ENCODE data around the gene STOX2.

STOX2 gene

DNA sequence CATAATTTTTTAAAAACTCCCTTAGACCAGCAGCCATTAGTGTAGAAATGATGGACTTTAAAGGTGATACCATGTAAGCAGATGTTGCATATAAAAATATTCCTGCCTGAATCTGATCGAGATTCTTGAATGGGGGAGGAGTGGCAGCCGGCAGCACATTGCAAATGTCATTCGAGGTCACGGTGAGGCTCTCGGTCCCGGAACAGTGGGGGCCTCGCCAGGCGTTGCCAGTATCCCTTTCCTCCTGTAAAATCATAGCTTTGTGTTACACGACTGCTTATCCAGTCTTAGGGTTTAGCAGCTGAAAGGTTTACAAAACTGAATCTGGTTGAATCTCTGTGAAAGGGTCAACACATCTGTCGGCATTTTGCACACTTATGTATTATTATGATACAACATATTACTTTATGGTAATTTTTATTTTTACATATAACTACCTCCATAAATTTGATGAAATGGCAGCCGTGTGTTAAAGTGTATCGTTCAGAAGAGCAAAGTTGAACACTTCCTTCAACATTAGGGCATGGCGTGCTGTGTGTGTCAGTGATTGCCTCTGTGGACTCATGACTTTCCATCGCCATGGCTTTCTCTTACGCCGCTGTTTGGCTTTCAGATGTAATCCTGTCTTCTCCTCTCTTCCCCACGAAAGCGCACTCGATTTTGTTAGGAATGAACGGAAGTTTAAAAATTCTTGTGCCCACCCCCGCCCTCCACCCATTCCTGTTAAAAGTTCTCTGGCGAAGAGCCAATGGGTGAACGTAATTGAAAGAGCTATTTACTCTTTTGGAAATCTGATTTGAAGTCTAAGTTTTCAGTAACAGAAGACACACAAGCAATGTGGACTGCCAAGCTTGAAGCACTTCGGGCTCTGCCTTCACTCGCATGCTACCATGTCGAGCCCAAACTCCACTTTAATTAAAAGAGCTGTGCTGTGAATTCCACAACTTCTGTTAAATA, 114.8 kb downstream of the STOX2 start:
- Histone ChIP-seq H3K4me2 (no peak overlapping the region), H3K36me3 (ENCODE audit: insufficient read depth) (no peaks in the 10 kb centered on the region), H3K27ac (no peak overlapping the region), H3K79me2 (ENCODE audit: insufficient read depth, low read depth) (no peaks in the 10 kb centered on the region), H3K9ac (no peak overlapping the region), H2AFZ (ENCODE audit: low read depth) (no peak overlapping the region), H3K27me3 (ENCODE audit: insufficient read depth, low read depth) (no peaks in the 10 kb centered on the region), H3K4me1 (ENCODE audit: low read depth, poor library complexity, severe bottlenecking) (no peaks in the 10 kb centered on the region), H3K4me3 (IDR thresholded peaks at IDR 0.05; ENCODE audit: insufficient read depth, low read depth, low read length) (no peak overlapping the region), H4K20me1 (ENCODE audit: insufficient read depth) (no peaks in the 10 kb centered on the region)
- TF ChIP-seq, protein P1, sequence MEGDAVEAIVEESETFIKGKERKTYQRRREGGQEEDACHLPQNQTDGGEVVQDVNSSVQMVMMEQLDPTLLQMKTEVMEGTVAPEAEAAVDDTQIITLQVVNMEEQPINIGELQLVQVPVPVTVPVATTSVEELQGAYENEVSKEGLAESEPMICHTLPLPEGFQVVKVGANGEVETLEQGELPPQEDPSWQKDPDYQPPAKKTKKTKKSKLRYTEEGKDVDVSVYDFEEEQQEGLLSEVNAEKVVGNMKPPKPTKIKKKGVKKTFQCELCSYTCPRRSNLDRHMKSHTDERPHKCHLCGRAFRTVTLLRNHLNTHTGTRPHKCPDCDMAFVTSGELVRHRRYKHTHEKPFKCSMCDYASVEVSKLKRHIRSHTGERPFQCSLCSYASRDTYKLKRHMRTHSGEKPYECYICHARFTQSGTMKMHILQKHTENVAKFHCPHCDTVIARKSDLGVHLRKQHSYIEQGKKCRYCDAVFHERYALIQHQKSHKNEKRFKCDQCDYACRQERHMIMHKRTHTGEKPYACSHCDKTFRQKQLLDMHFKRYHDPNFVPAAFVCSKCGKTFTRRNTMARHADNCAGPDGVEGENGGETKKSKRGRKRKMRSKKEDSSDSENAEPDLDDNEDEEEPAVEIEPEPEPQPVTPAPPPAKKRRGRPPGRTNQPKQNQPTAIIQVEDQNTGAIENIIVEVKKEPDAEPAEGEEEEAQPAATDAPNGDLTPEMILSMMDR (conservative IDR thresholded peaks at IDR 0.05; ENCODE audit: low read depth, low read length): no peak

DNA sequence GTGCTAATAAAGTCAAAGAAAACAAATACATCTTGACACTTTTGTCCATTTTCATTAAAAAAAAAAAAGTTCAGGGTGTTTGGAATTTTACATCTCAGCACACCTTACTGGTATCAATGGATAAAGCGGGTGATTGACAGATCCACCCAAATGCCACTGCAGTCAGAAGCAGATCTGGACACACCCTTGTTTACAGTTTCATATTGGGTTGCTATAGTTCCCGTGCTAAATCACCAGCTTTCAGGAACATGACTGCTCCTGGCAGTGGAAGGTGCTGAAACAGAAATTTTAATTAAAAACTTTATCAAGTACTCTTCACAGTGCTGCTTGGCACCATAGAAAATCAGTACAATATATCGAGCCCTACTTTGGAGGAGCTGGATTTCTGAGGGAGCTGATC, 116.3 kb downstream of the STOX2 start:
- Histone ChIP-seq H3K4me2 (no peak overlapping the region), H3K27ac (no peak overlapping the region), H2AFZ (ENCODE audit: low read depth) (no peak overlapping the region), H3K4me1 (ENCODE audit: low read depth, poor library complexity, severe bottlenecking) (no peaks in the 10 kb centered on the region), H3K9ac (no peak overlapping the region), H3K4me3 (IDR thresholded peaks at IDR 0.05; ENCODE audit: insufficient read depth, low read depth, low read length) (no peak overlapping the region), H3K27me3 (ENCODE audit: insufficient read depth, low read depth) (no peaks in the 10 kb centered on the region), H3K36me3 (ENCODE audit: insufficient read depth) (no peaks in the 10 kb centered on the region), H4K20me1 (ENCODE audit: insufficient read depth) (no peaks in the 10 kb centered on the region), H3K79me2 (ENCODE audit: insufficient read depth, low read depth) (no peaks in the 10 kb centered on the region)
- TF ChIP-seq, protein P1 (conservative IDR thresholded peaks at IDR 0.05; ENCODE audit: low read depth, low read length): no peak

DNA sequence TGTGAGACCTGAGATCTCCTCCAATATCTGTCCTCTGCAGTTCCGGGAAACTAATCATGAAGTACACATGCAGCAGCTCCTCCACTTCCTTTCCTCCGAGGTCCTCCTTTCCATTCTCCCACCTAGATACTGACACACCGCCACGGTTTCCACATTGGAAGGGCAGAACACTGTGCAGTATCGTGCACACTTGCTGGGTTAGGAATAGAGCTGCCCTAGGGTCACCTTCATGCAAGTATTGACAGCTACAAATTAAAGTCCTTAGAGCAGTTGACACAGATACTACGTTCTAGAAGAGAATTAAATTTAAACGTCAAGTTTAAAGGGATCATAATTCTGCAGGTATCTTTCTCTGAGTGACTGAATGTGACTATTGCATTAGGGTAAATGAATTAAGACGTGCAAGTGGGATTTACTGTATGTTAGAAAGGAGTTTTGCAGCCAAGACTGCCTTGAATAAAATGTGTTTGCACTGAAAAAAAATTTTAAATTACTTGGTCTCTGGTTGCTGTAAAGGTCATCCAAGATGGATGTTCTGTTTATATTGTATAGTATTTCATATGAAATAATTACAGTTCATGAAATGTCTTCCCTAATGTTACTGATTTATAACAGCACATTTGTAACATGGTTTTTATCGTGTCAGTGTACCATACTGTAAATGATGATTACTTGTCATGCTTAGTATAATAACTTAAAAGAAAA, 117.7 kb downstream of the STOX2 start:
- H3K36me3 ChIP-seq (ENCODE audit: insufficient read depth): no peaks in the 10 kb centered on the region
- no peak overlapping the region for H3K4me2 ChIP-seq
- no peak overlapping the region for H3K4me3 ChIP-seq (IDR thresholded peaks at IDR 0.05; ENCODE audit: insufficient read depth, low read depth, low read length)
- no peaks in the 10 kb centered on the region for H3K27me3 ChIP-seq (ENCODE audit: insufficient read depth, low read depth)
- TF ChIP-seq, protein P1 (conservative IDR thresholded peaks at IDR 0.05; ENCODE audit: low read depth, low read length): no peak
- H3K9ac ChIP-seq: no peak overlapping the region
- no peaks in the 10 kb centered on the region for H3K79me2 ChIP-seq (ENCODE audit: insufficient read depth, low read depth)
- no peaks in the 10 kb centered on the region for H4K20me1 ChIP-seq (ENCODE audit: insufficient read depth)
- H2AFZ ChIP-seq (ENCODE audit: low read depth): no peak overlapping the region
- no peak overlapping the region for H3K27ac ChIP-seq
- no peaks in the 10 kb centered on the region for H3K4me1 ChIP-seq (ENCODE audit: low read depth, poor library complexity, severe bottlenecking)

DNA sequence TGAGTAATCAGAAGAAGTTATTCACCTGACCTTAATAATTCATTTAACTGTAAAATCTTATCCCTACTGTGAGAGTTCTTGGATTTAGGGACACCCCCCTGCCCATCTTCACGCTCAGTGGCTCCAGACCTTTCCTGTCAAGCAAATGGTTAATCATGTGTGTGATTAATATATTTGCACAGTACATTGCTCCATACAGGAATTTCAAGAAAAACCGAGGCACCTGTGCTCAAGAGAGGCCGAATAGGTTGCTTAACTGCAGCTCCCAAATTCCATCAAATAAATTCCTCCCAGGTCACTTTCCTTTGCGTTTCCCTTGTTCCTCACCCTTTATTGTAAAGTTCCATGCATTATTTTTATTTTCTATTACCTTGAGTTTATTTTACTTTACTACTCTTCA, 119.5 kb downstream of the STOX2 start:
- TF ChIP-seq, protein P1 (conservative IDR thresholded peaks at IDR 0.05; ENCODE audit: low read depth, low read length): no peak
- Histone ChIP-seq H3K4me1 (ENCODE audit: low read depth, poor library complexity, severe bottlenecking) (no peaks in the 10 kb centered on the region), H3K4me3 (IDR thresholded peaks at IDR 0.05; ENCODE audit: insufficient read depth, low read depth, low read length) (no peak overlapping the region), H3K79me2 (ENCODE audit: insufficient read depth, low read depth) (no peaks in the 10 kb centered on the region), H3K9ac (no peak overlapping the region), H3K36me3 (ENCODE audit: insufficient read depth) (no peaks in the 10 kb centered on the region), H3K4me2 (no peak overlapping the region), H4K20me1 (ENCODE audit: insufficient read depth) (no peaks in the 10 kb centered on the region), H3K27ac (no peak overlapping the region), H3K27me3 (ENCODE audit: insufficient read depth, low read depth) (no peaks in the 10 kb centered on the region), H2AFZ (ENCODE audit: low read depth) (no peak overlapping the region)

All from KMS-11 (cell line).